Ishikawa (cell line): ENCODE results near the gene ERBB4.

Experiments used
- CEBPB ChIP-seq: IDR thresholded peaks from 2 replicates; pipeline ENCODE4 v1.6.1; 2012
- CREB1 ChIP-seq: IDR thresholded peaks from 2 replicates; pipeline ENCODE4 v1.6.1; 2012; ENCODE audit warnings: low read depth
- EGR1 ChIP-seq: IDR thresholded peaks from 2 replicates; pipeline ENCODE4 v1.6.1; 2012
- EP300 ChIP-seq: IDR thresholded peaks from 2 replicates; pipeline ENCODE4 v1.6.1; 2012; ENCODE audit warnings: borderline replicate concordance
- FOXM1 ChIP-seq: IDR thresholded peaks from 2 replicates; pipeline ENCODE4 v1.6.1; 2012; ENCODE audit warnings: low read depth, borderline replicate concordance
- MAX ChIP-seq: IDR thresholded peaks from 2 replicates; pipeline ENCODE4 v1.6.1; 2012
- NFIC ChIP-seq: IDR thresholded peaks from 2 replicates; pipeline ENCODE4 v1.6.1; 2012
- RAD21 ChIP-seq: IDR thresholded peaks from 2 replicates; pipeline ENCODE4 v1.6.1; 2012; ENCODE audit warnings: low read depth
- TAF1 ChIP-seq: IDR thresholded peaks from 2 replicates; pipeline ENCODE4 v1.6.1; 2012; ENCODE audit warnings: low read depth, mild to moderate bottlenecking
- TCF12 ChIP-seq: IDR thresholded peaks from 2 replicates; pipeline ENCODE4 v1.6.1; 2012; ENCODE audit warnings: low read depth
- TEAD4 ChIP-seq: IDR thresholded peaks from 2 replicates; pipeline ENCODE4 v1.6.1; 2012
- USF1 ChIP-seq: IDR thresholded peaks from 2 replicates; pipeline ENCODE4 v1.6.1; 2012
- YY1 ChIP-seq: IDR thresholded peaks from 2 replicates; pipeline ENCODE4 v1.6.1; 2012; ENCODE audit warnings: low read depth
- ZBTB7A ChIP-seq: IDR thresholded peaks from 2 replicates; pipeline ENCODE4 v1.6.1; 2012; ENCODE audit warnings: low read depth
- TF ChIP-seq, protein P1 (sequence below): IDR thresholded peaks from 2 replicates; pipeline ENCODE4 v1.6.1; 2012; ENCODE audit warnings: low read depth, mild to moderate bottlenecking

The ERBB4 gene

DNA sequence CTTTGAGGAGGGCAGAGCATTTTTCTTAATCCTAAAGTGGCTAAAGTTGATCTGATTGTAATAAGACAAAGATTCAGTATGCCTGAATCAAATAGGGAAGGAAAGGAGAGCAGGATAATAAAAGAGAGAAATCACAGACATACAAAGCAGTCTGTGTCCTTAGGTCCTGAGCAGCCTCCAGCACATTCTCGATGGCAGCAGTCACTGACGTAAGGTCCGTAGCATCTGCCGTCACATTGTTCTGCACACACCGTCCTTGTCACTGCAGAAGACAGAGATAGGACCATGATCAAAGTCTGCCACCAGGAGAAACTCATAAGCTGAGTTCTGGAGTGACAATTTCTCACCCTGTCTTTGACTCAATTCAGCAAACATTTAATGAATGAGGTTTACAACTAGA is 813.7 kb downstream of the ERBB4 start:
- TF ChIP-seq CREB1 (no peak), MAX (no peak), CEBPB (no peak)

DNA sequence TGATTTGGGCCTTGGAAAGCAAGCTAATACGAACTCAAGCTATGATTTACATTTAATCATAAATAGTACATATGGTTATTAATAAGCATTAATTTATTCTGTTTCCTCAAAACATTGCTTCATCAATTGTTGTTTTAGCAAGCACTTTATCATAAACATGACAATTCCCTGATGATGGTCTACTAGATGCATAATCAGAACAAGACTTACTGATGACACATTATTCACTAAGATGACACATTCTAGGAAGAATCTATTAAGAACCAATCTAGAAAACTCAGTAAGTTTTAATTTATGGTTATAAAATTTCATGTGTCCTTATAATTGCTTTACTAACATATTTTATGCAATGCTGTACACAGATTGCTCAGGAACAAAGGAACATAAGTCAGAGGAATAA is 815.2 kb downstream of the ERBB4 start:
- TF ChIP-seq TCF12 = no peak
- TF ChIP-seq EP300 = no peak
- TF ChIP-seq, protein P1, sequence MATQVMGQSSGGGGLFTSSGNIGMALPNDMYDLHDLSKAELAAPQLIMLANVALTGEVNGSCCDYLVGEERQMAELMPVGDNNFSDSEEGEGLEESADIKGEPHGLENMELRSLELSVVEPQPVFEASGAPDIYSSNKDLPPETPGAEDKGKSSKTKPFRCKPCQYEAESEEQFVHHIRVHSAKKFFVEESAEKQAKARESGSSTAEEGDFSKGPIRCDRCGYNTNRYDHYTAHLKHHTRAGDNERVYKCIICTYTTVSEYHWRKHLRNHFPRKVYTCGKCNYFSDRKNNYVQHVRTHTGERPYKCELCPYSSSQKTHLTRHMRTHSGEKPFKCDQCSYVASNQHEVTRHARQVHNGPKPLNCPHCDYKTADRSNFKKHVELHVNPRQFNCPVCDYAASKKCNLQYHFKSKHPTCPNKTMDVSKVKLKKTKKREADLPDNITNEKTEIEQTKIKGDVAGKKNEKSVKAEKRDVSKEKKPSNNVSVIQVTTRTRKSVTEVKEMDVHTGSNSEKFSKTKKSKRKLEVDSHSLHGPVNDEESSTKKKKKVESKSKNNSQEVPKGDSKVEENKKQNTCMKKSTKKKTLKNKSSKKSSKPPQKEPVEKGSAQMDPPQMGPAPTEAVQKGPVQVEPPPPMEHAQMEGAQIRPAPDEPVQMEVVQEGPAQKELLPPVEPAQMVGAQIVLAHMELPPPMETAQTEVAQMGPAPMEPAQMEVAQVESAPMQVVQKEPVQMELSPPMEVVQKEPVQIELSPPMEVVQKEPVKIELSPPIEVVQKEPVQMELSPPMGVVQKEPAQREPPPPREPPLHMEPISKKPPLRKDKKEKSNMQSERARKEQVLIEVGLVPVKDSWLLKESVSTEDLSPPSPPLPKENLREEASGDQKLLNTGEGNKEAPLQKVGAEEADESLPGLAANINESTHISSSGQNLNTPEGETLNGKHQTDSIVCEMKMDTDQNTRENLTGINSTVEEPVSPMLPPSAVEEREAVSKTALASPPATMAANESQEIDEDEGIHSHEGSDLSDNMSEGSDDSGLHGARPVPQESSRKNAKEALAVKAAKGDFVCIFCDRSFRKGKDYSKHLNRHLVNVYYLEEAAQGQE = no peak
- TF ChIP-seq RAD21 = no peak
- no peak for TF ChIP-seq TEAD4
- no peak for TF ChIP-seq MAX
- TF ChIP-seq USF1 = no peak
- no peak for TF ChIP-seq TAF1
- TF ChIP-seq ZBTB7A = no peak
- no peak for TF ChIP-seq NFIC
- TF ChIP-seq FOXM1 = no peak
- TF ChIP-seq CEBPB = no peak
- TF ChIP-seq EGR1 = no peak

GRCh38 chr2:211722928-211723327 is 815.7 kb downstream of the ERBB4 start:
- TF ChIP-seq FOXM1 (no peak), EGR1 (no peak), EP300 (no peak), CREB1 (no peak), MAX (no peak), YY1 (no peak), TAF1 (no peak), TCF12 (no peak), TEAD4 (no peak), USF1 (no peak), CEBPB (no peak), ZBTB7A (no peak), NFIC (no peak), RAD21 (no peak)
- TF ChIP-seq, protein P1 = no peak

DNA sequence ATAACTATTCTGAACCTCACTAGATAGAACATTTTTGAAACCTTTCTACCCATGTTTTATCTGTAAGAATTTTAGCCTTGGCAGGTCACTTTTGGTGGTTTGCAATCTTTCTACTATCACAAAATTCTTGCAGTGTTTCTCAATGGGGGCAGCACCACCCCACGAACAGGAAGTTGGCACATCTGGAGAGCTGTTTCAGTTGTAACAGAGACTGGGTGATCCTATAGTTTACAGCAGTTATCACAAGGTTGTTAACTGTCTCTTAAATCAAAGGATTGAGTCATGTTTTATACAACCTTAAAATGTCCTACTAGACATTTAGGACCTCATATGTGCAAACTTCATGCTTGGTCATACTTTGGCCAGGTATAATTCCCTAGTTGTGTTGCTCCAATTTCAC is 829.2 kb downstream of the ERBB4 start:
- TF ChIP-seq EGR1 = no peak
- TF ChIP-seq FOXM1 = no peak
- no peak for TF ChIP-seq TEAD4
- TF ChIP-seq CREB1 = no peak
- no peak for TF ChIP-seq MAX
- TF ChIP-seq EP300 = no peak
- no peak for TF ChIP-seq RAD21
- TF ChIP-seq CEBPB = no peak
- no peak for TF ChIP-seq YY1
- no peak for TF ChIP-seq USF1
- no peak for TF ChIP-seq NFIC
- TF ChIP-seq, protein P1 = no peak
- TF ChIP-seq TCF12 = no peak
- no peak for TF ChIP-seq ZBTB7A
- no peak for TF ChIP-seq TAF1
